VCaP (cell line): Measurements from ENCODE around the gene LANCL2.

Experiments used
- H3K27ac ChIP-seq: fragments of 450-650 bp; 2 replicates; pipeline ENCODE4 v1.5.1; 2017
- TF ChIP-seq, protein P1 (sequence below): fragments of 450-650 bp; conservative IDR thresholded peaks from 2 replicates; pipeline ENCODE4 v1.5.1; 2017; ENCODE audit warnings: mild to moderate bottlenecking, moderate library complexity

LANCL2 gene

DNA sequence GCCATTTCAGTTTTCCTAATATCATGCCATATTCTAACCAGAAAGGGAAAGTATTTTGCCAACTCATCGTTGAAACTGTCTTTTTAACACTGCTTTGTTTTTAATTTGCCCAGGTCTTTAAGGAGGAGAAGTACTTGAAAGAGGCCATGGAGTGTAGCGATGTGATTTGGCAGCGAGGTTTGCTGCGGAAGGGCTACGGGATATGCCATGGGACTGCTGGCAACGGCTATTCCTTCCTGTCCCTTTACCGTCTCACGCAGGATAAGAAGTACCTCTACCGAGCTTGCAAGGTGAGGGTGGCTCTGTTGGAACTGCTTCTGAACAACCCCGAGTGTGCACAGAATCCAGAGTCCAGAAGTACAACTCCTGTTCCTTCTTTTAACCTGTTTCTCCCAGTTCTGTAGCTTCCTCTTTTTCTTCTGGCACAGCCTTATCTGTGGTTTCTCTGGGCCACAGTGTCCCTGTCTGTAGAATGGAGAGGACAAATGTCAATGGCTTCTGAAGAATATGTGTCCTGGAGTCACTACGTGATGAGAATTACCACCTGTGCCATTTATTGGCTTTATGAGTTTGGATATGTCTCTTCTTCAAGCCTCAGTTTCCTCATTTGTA is 60.1 kb downstream of the LANCL2 start:
- TF ChIP-seq, protein P1, sequence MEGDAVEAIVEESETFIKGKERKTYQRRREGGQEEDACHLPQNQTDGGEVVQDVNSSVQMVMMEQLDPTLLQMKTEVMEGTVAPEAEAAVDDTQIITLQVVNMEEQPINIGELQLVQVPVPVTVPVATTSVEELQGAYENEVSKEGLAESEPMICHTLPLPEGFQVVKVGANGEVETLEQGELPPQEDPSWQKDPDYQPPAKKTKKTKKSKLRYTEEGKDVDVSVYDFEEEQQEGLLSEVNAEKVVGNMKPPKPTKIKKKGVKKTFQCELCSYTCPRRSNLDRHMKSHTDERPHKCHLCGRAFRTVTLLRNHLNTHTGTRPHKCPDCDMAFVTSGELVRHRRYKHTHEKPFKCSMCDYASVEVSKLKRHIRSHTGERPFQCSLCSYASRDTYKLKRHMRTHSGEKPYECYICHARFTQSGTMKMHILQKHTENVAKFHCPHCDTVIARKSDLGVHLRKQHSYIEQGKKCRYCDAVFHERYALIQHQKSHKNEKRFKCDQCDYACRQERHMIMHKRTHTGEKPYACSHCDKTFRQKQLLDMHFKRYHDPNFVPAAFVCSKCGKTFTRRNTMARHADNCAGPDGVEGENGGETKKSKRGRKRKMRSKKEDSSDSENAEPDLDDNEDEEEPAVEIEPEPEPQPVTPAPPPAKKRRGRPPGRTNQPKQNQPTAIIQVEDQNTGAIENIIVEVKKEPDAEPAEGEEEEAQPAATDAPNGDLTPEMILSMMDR: no peak
- no peak overlapping the region for H3K27ac ChIP-seq

- no peak overlapping the region for H3K27ac ChIP-seq
Observed at GRCh38 chr7:55426676-55427075, 61.5 kb downstream of the LANCL2 start.

DNA sequence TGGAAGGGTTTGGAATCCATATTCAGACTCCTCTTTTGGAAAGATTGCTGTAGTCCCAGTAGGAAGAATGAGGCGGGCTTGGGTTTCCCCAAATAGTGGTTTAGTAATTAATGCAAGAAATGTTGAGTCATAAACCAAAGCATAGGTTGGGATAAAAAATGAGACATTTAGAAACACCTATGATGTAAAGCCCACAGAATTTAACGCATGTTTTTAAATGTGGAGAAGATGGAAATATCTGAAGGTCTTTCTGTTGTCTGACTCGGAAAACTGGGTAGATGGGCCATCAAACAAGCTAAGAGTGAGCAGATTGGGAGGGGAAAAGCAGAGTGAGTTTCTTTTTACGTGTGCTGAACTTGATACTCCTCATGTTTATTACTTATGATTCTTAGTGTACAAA is 62.2 kb downstream of the LANCL2 start:
- TF ChIP-seq, protein P1: no peak
- H3K27ac ChIP-seq: no peak overlapping the region

More at GRCh38 chr7:55426676-55427075, 61.5 kb downstream of the LANCL2 start:
- TF ChIP-seq, protein P1: no peak

- no peak overlapping the region for H3K27ac ChIP-seq
- TF ChIP-seq, protein P1: no peak
Observed at GRCh38 chr7:55427800-55428199, 62.7 kb downstream of the LANCL2 start.

DNA sequence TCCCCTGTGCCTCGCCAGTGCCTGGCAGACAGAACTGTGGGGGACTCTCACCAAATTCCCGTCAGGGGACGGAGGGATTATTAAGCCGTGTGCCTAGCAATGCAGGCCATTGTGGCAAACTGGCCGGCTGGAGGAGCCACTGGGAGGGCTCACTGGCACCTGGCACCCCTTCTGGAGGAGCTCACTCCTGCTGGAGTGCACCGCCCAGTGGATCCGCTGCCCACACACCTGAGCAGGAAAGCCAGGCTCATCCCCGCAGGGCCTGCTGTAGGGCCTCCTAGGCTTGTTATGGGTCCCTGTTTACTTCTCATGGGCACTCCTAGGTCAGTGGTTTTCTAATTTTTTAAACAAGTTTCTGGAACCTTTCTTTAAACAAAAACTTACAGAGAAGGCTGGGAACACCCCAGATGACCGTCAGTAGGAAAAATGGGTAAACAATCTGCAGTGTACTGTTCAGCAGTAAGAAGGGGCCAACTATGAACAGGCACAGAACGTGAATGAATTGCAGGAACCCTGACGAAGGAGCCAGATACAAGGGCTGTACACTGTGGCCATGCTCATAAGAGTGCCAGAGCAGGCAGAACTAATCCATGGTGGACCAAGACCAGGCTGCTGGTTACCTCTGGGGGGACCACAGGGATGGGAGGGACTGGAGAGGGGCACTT is 64.8 kb downstream of the LANCL2 start:
- peak overlapping the region; percentile 89 for H3K27ac ChIP-seq
- TF ChIP-seq, protein P1: no peak

DNA sequence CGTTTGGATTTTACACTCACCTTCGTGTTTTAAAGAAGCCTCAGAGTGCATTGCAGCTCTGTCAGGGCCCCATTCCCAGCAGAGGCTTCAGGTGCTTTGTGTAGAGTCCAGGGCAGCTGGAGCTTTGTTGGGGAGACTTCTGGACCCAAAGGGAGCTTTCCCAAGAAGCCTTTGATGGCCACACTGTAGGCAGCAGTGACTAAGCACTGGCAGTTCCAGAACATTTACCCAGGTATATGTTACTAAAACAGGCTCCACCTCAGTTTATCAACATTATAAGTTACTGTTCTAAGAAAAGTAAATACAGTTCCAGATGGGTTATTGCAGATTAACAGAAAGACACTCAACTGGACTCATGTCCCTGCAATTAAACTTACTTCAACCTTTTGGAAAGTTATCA is 66.8 kb downstream of the LANCL2 start:
- TF ChIP-seq, protein P1: no peak
- peak overlapping the region; percentile 89 for H3K27ac ChIP-seq

DNA sequence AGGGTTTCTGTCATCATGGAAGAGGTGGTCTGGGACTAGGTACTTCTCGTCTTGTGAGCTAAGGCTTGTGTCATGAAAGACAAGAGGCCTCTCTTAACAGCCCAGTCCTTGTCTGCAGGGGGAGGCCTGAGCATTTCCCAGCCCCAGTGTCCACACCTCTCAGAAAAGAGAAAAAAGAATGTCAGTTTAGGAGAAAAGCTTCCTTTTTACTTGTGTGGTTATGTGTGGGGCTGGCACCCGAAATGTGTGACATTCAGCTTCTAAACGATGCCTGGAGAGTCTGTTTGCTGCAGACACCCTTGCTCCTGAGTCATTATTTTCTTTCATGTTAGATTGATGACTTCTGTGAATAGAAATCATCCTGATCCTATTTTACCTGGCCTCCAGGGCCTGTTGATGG is 67.4 kb downstream of the LANCL2 start:
- TF ChIP-seq, protein P1: no peak
- H3K27ac ChIP-seq: peak overlapping the region; percentile 89
